Endodermal cell (in vitro differentiated cells): Measurements from ENCODE around the gene CASKIN2. TPM values are rescaled to one million over a fixed set of nuclear protein-coding genes. Genes with fewer than 3 reads are reported as not detected.

Experiments
- DNase-seq: peaks from one replicate; pipeline ENCODE4 v3.0.0-alpha.2; 2017
- H3K27ac ChIP-seq: 2 replicates; pipeline ENCODE4 v1.5.1; 2013; ENCODE audit warnings: mild to moderate bottlenecking, low read depth, low read length, moderate library complexity
- H3K27me3 ChIP-seq: 2 replicates; pipeline ENCODE4 v1.6.1; 2013; ENCODE audit warnings: mild to moderate bottlenecking, low read length, moderate library complexity; ENCODE audit not compliant: insufficient read depth, control insufficient read depth, poor library complexity, severe bottlenecking
- H3K36me3 ChIP-seq: 2 replicates; pipeline ENCODE4 v1.7.0; 2013; ENCODE audit warnings: mild to moderate bottlenecking, low read length, moderate library complexity; ENCODE audit not compliant: control insufficient read depth, insufficient read depth
- H3K4me1 ChIP-seq: one replicate; pipeline ENCODE4 v1.7.0; 2013; ENCODE audit warnings: low read length; ENCODE audit not compliant: control insufficient read depth, insufficient read depth
- H3K4me3 ChIP-seq: 2 replicates; pipeline ENCODE4 v1.5.1; 2013; ENCODE audit warnings: mild to moderate bottlenecking, low read length, moderate library complexity
- H3K9ac ChIP-seq: 2 replicates; pipeline ENCODE4 v1.6.1; 2013; ENCODE audit warnings: mild to moderate bottlenecking, low read length, moderate library complexity; ENCODE audit not compliant: poor library complexity, severe bottlenecking; ENCODE audit errors: extremely low read depth
- H3K9me3 ChIP-seq: 2 replicates; pipeline ENCODE4 v1.6.1; 2013; ENCODE audit warnings: mild to moderate bottlenecking, low read length, moderate library complexity; ENCODE audit not compliant: control insufficient read depth
- H3K27ac Mint-ChIP-seq: 2 replicates; pipeline ENCODE4 v1.8.0; 2020; ENCODE audit warnings: mixed read lengths
- H3K27me3 Mint-ChIP-seq: 2 replicates; pipeline ENCODE4 v1.8.0; 2021; ENCODE audit warnings: mild to moderate bottlenecking, mixed read lengths; ENCODE audit not compliant: insufficient read depth
- H3K36me3 Mint-ChIP-seq: 2 replicates; pipeline ENCODE4 v1.8.0; 2020; ENCODE audit warnings: low read depth, mixed read lengths
- H3K4me1 Mint-ChIP-seq: 2 replicates; pipeline ENCODE4 v1.8.0; 2020; ENCODE audit warnings: mixed read lengths
- H3K4me3 Mint-ChIP-seq: 2 replicates; pipeline ENCODE4 v1.8.0; 2020; ENCODE audit warnings: mild to moderate bottlenecking, moderate library complexity, mixed read lengths
- H3K9me3 Mint-ChIP-seq: 2 replicates; pipeline ENCODE4 v1.8.0; 2020; ENCODE audit warnings: mild to moderate bottlenecking, mixed read lengths
- WGBS, 2 experiments: methylation state at CpG; one replicate each; pipeline versions ENCODE4 v1.1.5 to v1.1.7; 2013; ENCODE audit warnings: missing lambda C conversion rate in 2 of 2, mixed read lengths in 1 of 2; ENCODE audit not compliant: insufficient coverage in 1 of 2, insufficient read length in 1 of 2; 5-methylcytosine and 5-hydroxymethylcytosine counted together
- total RNA-seq, 2 donors: library from RNA; stranded (reverse); fragmentation: NEBNext Ultra II Directional in 1 of 2; extraction: Animal tissue kit (Norgen Biotek cat#: 25700) in 1 of 2; gene quantifications; 2 replicates in 1 of 2; 3 replicates in 1 of 2; pipeline ENCODE4 v1.2.1, GENCODE V29; 2021
- TF ChIP-seq, protein P1 (sequence below): fragments of 200-600 bp; sonication (generic); conservative IDR thresholded peaks from 2 replicates; pipeline ENCODE4 v1.5.0; 2021; ENCODE audit warnings: antibody characterized with exemption, mild to moderate bottlenecking

The CASKIN2 gene
- total RNA-seq, 2 donors from 2014 or later, result 26.4 to 31.0 TPM

DNA sequence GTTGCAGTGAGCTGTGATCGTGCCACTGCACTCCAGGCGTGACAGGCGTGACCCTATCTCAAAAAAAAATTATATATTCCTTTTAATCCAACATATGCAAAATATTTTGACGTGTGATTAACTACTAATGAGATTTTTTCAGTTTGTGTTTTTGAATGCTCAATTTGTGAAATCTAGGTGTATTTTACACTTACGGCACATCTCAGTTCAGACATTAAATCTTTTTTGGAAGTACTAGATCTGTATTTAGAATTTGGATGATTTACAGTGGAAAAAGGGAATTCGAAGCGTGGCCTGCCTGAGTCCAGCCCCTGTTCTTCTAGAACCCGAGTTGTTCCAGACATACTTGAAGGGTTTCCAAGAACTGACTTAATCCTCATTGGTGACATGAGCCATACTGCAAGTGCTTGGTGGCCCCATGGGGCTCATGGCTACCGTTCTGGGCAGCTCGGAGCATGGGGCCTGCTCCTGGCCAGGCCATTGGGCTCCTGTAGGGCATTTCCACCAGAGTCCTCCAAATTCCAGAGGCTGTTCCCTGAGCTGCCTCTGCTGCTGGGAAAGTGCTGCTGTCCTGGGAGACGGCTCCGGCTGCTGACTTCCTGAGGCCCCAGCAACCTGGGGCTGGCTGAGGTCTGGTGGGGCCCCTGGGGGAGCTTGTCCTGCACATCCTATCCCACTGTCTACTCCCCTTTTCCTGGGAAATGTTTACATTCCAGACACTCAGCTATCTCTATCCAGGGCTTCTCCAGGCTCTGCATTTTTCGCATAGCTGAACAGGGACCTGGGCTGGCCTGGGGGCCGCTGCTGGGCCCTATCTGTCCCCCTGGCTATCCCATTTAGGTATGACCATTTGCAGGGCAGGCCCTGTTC is 37.3 kb upstream of the CASKIN2 start:
- H3K4me1 Mint-ChIP-seq, result peaks cover 34% of the 10 kb centered on the region
- Histone ChIP-seq H3K4me3 (peak overlapping the region; percentile 53), H3K4me1 (peaks cover 18% of the 10 kb centered on the region), H3K27me3 (no peaks in the 10 kb centered on the region), H3K36me3 (no peaks in the 10 kb centered on the region), H3K27ac (peak overlapping the region; percentile 88), H3K9ac (peak overlapping the region; percentile 80), H3K9me3 (no peaks in the 10 kb centered on the region)
- H3K4me3 Mint-ChIP-seq, result peak overlapping the region; percentile 22
- TF ChIP-seq, protein P1, sequence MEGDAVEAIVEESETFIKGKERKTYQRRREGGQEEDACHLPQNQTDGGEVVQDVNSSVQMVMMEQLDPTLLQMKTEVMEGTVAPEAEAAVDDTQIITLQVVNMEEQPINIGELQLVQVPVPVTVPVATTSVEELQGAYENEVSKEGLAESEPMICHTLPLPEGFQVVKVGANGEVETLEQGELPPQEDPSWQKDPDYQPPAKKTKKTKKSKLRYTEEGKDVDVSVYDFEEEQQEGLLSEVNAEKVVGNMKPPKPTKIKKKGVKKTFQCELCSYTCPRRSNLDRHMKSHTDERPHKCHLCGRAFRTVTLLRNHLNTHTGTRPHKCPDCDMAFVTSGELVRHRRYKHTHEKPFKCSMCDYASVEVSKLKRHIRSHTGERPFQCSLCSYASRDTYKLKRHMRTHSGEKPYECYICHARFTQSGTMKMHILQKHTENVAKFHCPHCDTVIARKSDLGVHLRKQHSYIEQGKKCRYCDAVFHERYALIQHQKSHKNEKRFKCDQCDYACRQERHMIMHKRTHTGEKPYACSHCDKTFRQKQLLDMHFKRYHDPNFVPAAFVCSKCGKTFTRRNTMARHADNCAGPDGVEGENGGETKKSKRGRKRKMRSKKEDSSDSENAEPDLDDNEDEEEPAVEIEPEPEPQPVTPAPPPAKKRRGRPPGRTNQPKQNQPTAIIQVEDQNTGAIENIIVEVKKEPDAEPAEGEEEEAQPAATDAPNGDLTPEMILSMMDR, result peak; percentile 25
- peak overlapping the region; percentile 95 for H3K27ac Mint-ChIP-seq
- peaks cover 14% of the 10 kb centered on the region for H3K36me3 Mint-ChIP-seq
- H3K9me3 Mint-ChIP-seq, result no peaks in the 10 kb centered on the region
- peak; percentile 76 for DNase-seq
- WGBS, 2 experiments, result 86 to 90% methylated on average over 9 to 14 of the region's 14 CpGs
- H3K27me3 Mint-ChIP-seq, result no peaks in the 10 kb centered on the region

DNA sequence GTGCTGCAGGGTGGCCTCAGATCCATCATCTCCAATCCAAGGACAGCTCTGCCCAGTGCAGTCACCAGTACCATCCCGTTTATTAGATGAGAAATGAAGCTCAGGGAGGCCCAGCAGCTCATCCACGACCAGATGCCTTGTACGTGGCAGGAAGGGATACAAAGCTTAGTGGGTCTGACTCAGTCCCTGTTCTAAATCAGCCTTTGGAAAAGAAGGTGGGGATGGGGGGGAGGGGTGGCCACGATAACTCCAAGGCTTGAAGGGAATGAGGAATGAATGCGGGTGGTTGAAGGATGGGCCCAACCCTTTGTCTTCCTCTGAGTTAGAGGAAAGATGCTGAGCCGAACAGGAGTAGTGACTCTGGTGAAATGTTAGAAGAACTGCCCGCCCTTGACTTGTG is 35.9 kb upstream of the CASKIN2 start:
- no peaks in the 10 kb centered on the region for H3K27me3 ChIP-seq
- WGBS, 2 experiments, result 75 to 81% methylated on average over 4 to 7 of the region's 7 CpGs
- peaks cover 3% of the 10 kb centered on the region for H3K36me3 ChIP-seq
- H3K4me1 ChIP-seq, result peaks cover 12% of the 10 kb centered on the region
- Mint-ChIP-seq H3K4me3 (no peak overlapping the region), H3K36me3 (peaks cover 21% of the 10 kb centered on the region), H3K9me3 (no peaks in the 10 kb centered on the region), H3K27ac (peak overlapping the region; percentile 90), H3K4me1 (peaks cover 31% of the 10 kb centered on the region), H3K27me3 (no peaks in the 10 kb centered on the region)
- no peak overlapping the region for H3K27ac ChIP-seq
- H3K9me3 ChIP-seq, result no peaks in the 10 kb centered on the region
- no peak for DNase-seq
- no peak overlapping the region for H3K4me3 ChIP-seq
- TF ChIP-seq, protein P1, result no peak
- no peak overlapping the region for H3K9ac ChIP-seq

DNA sequence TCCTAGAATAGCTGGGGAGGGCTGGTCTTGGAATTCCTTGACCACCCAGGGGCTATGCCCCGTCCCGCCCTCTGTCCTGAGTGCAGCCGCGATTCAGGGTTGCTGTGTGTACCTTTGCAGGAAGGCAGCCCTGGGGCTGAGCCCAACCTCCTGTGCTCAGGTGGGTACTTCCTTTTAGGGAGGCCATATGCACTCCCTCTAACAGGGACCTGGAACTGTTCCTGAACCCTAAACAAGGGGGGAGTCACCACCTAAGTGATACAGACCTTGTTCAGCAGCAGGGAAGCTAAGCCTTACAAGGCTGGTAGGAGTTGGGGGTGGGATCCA is 34.8 kb upstream of the CASKIN2 start:
- Histone ChIP-seq H3K9ac (no peak overlapping the region), H3K4me1 (peaks cover 14% of the 10 kb centered on the region), H3K36me3 (peaks cover 3% of the 10 kb centered on the region), H3K27me3 (no peaks in the 10 kb centered on the region), H3K27ac (no peak overlapping the region), H3K4me3 (no peak overlapping the region), H3K9me3 (no peaks in the 10 kb centered on the region)
- H3K4me3 Mint-ChIP-seq, result peak overlapping the region; percentile 33
- H3K27ac Mint-ChIP-seq, result peak overlapping the region; percentile 85
- H3K9me3 Mint-ChIP-seq, result no peaks in the 10 kb centered on the region
- H3K36me3 Mint-ChIP-seq, result peaks cover 26% of the 10 kb centered on the region
- TF ChIP-seq, protein P1, result no peak
- H3K27me3 Mint-ChIP-seq, result no peaks in the 10 kb centered on the region
- peaks cover 27% of the 10 kb centered on the region for H3K4me1 Mint-ChIP-seq
- DNase-seq, result no peak
- WGBS, 2 experiments, result 71 to 86% methylated on average over 4 of the region's 4 CpGs
